HG03457 (cell line): Measurements from ENCODE around the gene METTL9.
"Not testable (repeated sequence)": the region's sequence is repeated elsewhere in the genome, so short reads cannot be mapped to it uniquely, and the experiment has no call there.

Source experiments
- ATAC-seq: cut with Tn5 transposase; IDR thresholded peaks from one replicate; pipeline ENCODE4 v1.9.1; 2021; ENCODE audit warnings: moderate number of reproducible peaks; ENCODE audit not compliant: unreplicated experiment

METTL9 gene

DNA sequence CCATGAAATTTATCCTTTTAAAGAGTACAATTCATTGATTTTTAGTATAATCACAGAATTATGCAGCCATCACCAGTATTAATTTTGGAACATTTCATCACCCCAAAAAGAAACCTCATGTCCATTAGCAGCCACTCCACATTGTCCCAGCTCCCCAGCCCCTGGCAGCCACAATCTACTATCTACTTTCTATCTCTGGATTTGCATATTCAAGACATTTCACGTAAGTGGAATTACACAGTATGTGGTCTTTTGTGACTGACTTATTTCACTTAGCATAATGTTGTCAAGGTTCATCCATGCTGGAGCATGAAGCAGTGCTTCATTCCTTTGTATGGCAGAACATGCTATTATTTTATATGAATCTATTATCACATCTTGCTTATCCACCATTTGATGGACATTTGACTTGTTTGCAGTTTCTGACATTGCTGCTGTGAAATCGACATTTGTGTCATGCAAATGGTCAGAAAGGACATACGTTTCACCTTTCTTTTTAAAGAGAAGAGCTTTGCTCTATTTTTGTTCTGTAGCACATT is 10.7 kb downstream of the METTL9 start:
- no peak for ATAC-seq

DNA sequence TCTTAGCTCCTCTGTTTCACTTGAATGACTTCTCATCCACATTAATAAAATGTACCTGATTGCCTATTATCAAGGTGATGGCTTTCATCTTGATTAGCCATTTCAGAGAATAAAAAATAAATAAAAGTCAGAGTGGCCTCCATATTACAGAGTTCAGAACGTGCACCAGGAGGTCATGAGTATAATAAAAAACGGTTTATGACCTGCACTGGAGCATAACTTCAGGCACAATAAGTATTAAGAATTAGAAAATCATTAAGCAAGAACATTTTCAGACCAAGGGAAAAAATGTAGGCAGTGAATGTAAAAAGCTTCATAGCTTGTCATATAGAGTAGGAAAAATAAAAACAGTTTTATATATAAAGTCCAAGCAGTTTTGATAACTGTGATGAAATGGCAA is 11.4 kb downstream of the METTL9 start:
- ATAC-seq, result no peak

DNA sequence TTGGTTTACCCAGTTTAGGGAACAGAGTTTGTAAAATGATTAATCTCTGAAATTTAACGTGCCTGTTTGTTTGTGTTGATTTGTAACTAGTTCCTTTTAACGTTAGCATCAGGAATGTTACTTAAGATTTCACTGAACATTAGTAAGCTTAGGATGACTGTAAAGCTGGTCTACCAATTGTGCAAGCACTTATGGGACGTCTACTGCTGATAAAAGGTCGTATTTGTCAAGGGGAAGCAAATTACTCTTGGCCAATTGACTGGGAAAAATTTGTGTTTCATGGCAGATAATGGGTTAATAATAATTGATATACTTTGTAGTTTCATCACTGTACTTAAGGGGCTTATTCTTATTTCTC is 11.8 kb downstream of the METTL9 start:
- no peak for ATAC-seq

DNA sequence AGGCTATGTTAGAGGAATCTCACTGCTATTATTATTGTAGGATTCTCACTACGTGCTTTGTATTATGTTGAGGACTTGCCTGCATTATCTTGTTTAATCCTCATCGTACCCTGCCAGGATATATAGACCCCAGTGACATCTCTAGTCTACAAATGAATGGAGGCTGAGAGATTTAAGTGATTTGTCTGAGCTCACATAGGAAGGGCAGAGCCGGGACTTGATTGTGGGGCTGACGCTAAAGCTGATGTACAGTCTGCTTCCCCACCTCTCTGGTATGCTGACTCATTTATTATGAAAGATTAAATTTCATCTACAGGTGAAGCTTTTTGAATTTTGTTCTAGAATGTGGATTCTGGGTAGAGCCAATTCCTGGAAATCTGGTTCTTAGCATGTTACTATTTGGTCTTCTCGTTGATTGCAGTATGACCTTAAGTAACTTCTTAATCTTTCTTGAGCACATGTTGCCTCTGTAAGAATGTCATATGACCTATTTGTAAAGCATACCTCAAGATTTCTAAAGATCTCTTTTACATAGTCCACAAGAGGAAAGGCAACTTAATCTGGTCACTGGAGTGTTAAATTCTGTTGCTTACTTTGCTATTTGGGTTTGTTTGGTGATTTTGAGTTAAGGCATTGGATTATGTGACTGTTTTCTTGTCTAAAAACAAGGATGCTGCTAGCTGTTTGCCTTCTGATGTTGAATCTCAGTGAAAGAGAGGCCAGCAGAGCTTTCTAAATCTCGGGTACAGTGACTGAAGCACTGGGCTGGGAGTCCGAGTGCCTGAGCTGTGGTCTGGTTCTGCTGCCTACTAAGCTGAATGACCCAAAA is 12.4 kb downstream of the METTL9 start:
- ATAC-seq, result no peak

DNA sequence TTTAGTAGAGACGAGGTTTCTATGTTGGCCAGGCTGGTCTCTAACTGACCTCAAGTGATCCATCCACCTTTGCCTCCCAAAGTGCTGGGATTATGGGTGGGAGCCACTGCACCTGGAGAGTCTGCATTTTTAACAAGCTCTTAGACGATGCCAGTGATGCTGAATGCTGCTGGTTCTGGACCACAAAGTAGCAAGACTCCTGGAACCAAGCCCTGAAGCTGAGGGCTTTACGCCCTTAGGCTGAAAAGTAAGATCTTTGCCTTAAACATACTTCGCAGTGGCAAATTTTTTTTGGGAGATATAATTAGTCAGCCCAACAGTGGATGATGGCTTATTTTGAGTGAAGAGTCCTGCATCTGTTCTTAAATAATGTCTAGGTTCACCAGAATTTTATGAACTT is 14.0 kb downstream of the METTL9 start:
- no peak for ATAC-seq

DNA sequence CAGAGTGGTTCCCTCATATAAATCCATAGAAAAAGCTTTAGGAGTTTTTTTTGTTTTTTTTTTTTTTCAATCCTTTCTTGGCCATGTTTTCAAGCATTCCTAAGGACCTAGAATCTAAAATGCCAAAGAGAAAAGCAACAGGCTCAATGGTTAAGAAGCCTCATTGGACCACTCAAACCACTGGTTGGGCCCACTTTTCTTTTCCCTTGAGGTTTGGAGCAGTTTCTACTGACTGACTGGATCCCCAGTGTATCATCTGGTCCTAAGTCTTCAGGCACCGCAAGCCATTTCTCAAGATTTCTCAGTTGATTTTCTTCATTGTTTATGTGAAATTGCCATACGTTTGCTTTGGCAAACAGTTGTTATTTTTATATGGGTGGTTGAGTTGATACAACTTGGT is 14.4 kb downstream of the METTL9 start:
- no peak for ATAC-seq

DNA sequence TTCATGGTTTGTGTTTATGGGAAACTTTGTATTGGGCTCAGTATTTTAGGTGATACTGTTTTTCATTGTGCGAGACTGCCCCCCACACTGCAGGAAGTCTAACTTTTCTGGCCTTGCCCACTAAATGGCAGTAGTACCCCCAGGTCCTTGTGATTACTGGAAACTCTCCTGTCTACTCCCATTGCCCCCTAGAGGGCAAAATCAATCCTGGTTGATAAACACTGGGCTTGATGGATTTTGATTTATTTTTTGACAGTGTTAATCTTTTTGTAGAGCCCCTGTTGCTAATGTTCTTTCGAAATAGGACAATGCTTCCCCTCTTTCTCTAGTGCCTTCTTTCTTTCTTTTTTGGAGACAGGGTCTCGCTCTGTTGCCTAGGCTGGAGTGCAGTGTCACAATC is 15.5 kb downstream of the METTL9 start:
- ATAC-seq, result no peak

DNA sequence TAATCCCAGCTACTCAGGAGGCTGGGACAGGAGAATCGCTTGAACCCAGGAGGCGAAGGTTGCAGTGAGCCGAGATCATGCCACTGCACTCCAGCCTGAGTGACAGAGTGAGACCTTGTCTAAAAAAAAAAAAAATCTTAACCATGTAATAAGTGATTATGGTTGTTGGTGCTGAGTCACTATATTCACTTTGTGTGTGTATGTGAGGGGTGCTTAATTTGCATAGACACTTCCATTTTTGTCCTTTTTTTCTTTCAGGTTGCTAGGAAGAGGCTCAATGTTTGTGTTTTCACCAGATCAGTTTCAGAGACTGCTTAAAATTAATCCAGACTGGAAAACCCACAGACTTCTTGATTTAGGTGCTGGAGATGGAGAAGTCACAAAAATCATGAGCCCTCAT is 18.2 kb downstream of the METTL9 start:
- no peak for ATAC-seq

DNA sequence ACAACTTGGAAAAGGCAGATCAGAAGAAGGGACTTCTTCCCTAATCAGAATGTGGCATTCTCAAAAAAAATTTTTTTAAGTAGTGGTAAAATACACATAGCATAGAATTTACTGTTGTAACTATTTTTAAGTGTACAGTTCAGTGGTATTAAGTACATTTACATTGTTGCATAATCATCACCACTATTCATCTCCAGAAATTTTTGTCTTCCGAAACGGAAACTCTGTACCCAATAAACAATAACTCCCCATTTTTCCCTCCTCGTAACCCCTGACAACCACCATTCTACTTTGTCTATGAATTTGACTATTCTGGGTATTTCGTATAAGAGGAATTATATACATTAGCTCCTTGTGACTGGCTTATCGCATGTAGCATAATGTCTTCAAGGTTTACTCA is 18.9 kb downstream of the METTL9 start:
- no peak for ATAC-seq

DNA sequence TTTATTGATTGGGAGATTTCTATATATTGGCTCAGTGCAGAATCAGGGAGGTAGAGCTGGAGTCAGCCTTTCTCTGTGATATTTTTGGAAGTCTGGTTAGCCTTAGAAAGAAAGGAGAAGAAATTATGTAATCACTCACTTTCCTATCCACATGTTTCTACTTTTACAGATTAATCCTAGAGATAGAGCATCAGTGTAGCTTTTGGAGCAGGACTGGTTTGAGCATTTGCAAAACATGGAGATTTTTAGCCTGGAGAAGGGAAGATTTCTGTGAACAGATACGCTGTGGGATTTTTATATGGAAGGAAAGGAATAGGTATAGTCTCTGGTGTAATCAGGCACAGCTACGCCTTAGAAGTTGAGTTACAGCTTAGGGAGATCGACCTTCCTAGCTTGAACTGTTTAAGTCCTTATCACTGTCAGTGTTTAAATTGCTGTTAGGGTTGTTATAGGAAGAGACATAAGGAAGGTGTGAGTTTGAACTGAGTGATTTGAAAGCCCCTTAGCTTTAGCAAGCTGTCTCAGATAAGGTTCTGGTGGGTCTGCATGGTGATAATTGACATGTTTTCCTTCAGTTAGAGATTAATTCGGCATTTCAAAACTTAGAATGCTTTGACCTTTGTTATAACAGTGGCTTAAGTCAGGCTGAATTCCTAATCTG is 20.5 kb downstream of the METTL9 start:
- ATAC-seq, result no peak

DNA sequence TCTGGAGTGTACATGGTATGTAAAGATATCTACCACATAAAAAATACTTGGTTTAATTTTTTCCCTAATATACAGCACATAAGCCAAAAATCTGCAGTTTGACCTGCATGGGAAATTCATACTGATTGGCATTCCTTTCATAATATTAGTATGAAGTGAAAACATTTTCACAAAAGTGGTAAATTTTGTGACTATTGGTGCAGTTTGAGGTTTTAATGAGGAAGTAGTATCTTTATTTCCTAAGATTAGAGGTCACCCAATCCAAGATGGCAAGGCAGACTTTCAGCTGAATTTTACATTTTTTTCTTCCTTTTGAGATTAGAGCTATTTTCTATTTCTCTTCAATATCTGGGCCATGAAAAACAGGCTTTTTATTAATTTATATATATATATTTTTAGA is 21.2 kb downstream of the METTL9 start:
- no peak for ATAC-seq

DNA sequence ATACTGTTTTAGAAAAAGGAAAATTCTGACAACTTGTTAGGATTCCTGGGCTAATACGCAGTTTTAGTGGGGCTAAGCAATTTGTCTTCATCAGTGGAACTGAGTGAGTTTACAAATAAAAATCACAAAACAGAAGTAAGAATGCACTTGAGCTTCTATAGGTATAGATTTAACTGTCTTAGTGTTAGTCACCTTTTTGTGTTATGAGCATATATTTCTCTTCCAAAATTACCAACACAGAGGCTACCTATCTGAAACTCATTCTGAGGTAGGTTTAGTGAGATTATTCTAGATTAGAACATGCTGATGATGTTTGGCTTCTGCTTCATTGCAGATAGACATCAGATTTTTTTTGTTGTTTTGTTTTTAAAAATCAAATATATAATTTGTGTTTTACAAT is 23.2 kb downstream of the METTL9 start:
- ATAC-seq, result no peak

DNA sequence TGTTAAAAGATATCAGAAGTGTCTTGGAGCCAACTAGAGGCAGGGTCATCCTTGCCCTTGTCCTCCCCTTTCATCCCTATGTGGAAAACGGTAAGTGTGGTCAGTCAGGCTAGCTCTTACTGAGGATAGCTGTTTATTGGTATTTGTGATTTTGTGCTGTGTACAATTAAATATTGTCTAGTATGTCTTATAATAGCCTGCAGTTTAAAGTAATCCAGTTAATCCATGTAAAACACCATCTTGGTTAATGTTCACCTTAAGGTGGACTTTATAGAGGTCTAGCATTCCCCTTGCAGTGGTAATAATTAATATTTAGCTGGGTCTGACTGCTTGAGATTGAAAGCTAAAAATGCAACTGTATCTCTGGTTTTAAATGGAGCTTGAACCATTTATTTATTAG is 25.6 kb downstream of the METTL9 start:
- ATAC-seq, result no peak

DNA sequence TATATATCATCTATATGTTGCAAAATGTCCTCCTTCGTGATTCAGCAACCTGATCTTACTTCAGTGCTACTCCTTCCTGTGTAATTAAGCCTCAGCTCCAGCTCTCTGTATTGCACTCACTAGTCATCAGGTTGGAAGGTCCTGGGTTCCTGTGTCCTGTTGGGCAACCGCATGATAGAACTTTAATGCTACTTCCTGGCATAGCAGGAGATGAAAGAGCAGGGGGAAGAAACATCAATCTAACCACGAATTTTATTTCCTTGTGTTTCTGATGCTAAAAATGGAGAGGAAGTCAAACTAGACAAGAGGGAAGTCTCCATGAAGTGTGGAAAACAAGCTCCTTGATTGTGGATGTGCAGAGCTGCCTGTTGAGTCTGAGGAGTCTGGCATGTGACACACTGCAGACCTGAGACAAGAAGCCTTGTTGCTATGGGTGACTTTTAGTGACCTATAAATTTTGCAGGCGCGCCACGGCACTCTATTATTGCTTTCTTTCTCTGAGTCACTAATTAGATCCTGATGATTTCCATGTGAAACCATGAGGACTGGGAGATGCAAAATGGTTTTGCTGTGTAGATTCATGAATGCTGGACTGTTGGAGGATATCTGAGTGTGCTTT is 27.4 kb downstream of the METTL9 start:
- ATAC-seq, result no peak

DNA sequence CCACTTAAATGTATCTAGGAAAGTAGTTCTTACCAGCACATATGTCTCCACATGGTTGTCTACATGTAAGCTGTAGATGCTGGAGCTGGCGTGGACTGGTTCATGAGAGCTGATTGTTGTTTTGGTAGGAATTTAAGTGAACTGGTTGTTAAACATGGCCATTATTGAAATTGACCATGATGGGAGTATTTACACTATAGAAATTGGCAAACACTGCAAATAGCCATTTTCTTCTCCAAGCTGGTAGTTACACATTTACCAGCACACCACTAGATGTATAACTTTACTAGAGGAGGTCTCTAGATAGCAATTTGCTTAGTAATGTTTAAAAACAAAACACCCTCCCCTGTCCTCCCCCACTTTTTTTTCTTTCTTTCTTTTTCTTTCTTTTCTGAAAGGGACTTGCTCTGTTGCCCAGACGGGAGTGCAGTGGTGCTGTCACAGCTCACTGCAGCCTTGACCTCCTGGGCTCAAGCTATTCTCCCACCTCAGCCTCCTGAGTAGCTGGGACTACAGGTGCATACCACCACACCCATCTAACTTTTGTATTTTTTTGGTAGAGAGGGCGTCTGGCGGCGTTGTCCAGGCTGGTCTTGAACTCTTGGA is 28.8 kb downstream of the METTL9 start:
- ATAC-seq, result no peak

DNA sequence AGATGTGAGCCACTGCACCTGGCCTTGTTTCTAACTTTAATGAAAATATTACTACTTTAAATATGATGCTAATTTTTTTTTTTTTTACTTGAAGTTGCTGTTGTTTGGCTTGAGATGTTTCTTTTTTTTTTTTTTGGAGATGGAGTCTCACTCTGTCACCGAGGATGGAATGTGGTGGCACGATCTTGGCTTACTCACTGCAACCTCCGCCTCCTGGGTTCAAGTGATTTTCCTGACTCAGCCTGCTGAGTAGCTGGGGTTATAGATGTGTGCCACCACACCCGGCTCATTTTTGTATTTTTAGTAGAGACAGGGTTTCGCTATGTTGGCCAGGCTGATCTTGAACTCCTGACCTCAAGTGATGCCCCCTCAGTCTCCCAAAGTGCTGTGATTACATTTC is 29.4 kb downstream of the METTL9 start:
- ATAC-seq, result no peak

DNA sequence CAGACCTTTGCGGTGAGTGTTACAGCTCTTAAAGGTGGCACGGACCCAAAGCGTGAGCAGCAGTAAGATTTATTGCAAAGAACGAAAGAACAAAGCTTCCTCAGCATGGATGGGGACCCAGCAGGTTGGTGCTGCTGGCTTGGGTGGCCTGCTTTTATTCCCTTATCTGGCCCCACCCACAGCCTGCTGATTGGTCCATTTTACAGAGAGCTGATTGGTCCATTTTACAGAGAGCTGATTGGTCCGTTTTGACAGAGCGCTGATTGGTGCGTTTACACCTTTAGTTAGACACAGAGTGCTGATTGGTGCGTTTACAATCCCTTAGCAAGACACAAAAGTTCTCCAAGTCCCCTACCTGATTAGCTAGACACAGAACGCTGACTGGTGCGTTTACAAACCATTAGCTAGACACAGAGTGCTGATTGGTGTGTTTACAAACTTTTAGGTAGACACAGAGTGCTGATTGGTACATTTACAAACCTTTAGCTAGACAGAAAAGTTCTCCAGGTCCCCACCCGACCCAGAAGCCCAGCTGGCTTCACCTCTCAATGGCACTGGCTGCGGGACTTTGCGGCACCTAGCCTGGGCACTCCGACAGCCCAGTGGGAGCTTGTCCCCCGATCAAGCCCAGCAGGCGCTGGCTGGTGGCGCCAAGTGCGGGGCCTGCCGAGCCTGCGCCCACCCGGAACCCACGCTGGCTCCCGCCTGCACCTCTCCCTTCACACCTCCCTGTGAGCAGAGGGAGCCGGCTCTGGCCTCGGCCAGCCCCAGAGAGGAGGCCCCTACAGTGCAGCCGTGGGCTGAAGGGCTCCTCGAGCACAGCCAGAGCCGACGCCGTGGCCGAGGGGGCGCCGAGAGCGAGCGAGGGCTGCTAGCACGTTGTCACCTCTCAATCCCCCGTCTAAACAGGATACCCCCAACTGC is 30.5 kb downstream of the METTL9 start:
- not testable (repeated sequence) for ATAC-seq

DNA sequence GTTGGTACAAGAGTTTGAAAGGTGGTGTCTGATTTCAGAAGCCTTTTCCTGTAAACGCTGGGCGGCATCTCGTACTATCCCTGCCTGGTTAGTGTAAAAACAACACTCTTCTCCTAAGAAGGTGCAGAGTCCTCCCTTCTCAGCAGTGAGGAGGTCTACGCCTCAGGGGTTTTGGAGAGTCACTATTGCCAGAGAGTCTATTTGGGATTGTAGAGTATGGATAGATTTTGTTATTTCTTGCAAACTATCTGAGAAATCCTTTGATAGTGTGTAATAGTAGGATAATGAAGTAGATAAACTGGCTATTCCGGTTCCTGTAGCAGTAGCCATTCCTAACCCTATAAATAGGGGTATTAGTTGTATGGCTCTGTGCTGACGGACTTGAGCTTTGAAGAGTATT is 31.5 kb downstream of the METTL9 start:
- ATAC-seq, result not testable (repeated sequence)

DNA sequence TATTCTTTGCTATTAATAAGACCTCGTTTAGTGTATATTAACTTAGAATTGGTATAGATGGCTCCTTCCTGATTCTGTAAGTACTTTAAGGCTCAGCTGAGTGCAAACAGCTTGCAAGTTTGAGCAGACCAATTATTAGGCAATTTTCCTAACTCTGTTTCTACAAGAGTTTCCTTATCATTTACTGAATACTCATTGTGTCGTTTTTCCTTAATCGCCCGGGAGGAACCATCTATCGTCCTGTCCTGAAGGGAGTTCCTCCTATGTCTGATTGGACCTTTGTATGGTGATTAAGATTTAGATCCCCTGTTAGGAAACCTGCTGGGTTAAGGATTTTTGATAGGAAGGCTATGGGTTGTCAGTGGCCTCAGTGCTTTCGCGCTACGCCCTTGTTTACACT is 32.0 kb downstream of the METTL9 start:
- ATAC-seq, result not testable (repeated sequence)

DNA sequence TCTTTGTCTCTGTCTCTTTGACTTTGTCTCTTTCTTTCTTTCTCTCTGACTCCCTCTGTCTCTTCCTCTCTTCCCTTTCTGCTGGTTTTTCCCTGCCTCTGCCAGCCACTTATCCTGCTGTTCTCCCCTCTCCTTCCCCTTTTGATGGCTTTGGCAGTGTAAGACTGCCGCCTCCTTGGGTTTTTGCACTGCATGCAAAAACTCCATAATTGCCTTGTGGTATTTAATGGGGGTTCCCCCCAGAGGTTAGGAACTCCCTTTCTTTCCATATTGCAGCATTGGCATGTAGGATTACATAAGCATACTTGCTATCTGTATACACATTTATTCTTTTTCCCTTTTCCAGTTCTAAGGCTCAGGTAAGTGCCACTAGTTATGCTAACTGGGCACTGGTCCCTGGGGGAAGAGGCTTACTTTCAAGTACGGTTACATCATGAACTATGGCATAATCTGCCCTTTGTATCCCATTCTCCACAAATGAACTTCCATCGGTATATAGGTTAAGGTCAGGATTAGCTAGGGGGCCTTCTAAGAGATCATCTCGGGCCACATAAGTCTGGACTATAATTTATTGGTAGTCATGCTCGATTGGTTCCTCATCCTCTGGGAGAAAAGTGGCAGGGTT is 32.7 kb downstream of the METTL9 start:
- ATAC-seq, result not testable (repeated sequence)
